Measurements from ENCODE around the gene PGRMC2.

DNA sequence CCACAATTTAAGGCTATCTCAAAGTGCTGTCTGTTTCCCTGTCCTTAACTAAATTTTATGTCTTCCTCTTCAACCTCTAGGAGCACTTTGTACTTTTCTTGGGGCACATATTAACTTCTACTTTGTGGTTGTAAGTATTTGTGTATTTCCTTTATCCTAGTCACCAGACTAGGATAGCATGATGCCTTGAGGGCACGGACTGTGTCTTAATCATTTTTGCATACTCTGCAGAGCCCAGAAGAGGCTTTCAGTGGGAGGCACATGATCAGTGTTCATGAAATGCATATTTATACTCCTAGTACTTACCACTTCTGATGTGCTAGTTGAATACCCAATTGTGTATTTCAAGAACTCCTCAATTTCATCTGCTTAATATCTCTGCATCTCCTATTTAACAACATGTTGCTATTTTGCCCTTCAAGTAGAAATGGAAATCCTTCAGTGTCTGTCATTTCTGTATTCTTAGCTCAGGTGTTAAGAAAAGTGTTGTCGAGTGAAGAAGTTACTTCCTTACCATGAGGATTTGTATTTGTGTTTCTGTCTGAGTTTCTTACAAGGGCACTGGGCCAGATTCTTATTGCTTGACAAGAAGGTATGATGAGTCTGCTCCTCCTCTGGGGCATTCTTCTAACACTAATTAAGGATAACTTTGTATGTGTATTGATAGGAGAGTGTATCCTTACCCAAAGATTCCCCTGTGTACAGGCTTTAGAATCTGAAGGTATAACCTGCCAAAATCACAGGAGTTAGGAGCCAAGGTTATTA, 28.3 kb upstream of the PGRMC2 start:
- no peak for TF ChIP-seq POLR2A (IDR thresholded peaks at IDR 0.05; ENCODE audit: low read depth)
- TF ChIP-seq, protein P1, sequence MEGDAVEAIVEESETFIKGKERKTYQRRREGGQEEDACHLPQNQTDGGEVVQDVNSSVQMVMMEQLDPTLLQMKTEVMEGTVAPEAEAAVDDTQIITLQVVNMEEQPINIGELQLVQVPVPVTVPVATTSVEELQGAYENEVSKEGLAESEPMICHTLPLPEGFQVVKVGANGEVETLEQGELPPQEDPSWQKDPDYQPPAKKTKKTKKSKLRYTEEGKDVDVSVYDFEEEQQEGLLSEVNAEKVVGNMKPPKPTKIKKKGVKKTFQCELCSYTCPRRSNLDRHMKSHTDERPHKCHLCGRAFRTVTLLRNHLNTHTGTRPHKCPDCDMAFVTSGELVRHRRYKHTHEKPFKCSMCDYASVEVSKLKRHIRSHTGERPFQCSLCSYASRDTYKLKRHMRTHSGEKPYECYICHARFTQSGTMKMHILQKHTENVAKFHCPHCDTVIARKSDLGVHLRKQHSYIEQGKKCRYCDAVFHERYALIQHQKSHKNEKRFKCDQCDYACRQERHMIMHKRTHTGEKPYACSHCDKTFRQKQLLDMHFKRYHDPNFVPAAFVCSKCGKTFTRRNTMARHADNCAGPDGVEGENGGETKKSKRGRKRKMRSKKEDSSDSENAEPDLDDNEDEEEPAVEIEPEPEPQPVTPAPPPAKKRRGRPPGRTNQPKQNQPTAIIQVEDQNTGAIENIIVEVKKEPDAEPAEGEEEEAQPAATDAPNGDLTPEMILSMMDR (IDR thresholded peaks at IDR 0.05), result no peak
